DMS53 treated with DMSO at 0.1 percent for 48 hours (cell line): ENCODE results near the gene GPR39.

Source experiments
- DNase-seq: peaks from one replicate; lab custom pipeline; 2025; ENCODE audit not compliant: unreplicated experiment; lab: John Stamatoyannopoulos, UW

The GPR39 gene

DNA sequence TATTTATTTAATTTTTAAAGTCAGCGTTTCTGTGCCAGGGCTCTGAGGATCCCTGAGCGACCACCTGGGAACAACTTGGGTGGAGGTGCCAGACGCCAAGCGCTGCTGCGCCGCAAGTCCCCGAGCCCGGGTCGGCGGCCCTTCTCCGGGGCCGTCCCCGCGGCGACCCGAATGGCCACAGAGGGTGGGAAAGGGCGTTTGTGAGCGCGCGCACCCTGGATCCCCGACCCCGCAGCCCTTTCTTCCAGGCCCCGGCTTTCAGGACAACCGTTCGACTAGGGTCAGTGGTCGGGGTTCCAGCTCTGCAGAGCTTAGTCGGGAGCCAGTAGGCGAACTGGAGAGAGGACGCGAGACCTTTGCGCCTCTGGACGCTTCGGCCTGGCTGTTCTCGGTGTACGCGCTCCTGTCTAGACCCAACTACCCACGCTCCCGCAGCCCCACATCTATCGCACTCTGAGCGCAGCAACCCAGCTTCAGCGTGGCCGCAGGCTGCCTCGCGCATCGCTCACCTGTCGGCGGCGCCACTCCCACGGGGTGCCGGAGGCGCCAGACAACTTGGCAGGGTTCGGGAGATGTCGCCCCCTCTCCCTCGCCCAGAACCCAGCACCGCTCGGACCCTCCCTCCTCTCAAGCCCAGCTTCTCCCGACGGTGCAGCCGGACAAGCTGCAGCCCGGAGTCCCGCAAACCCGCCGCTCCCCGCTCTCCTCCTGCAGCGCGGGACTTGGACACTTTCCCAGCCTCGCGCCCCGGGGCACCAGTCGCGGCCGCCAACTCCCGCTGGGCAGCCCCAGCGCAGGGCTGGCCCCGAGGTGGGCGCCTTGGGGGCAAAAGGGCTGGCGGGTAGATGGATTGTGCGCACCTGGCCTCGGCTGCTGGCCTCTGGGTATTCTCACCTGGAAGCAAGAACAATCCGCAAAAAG is 252.6 kb downstream of the GPR39 start:
- DNase-seq: no peak

DNA sequence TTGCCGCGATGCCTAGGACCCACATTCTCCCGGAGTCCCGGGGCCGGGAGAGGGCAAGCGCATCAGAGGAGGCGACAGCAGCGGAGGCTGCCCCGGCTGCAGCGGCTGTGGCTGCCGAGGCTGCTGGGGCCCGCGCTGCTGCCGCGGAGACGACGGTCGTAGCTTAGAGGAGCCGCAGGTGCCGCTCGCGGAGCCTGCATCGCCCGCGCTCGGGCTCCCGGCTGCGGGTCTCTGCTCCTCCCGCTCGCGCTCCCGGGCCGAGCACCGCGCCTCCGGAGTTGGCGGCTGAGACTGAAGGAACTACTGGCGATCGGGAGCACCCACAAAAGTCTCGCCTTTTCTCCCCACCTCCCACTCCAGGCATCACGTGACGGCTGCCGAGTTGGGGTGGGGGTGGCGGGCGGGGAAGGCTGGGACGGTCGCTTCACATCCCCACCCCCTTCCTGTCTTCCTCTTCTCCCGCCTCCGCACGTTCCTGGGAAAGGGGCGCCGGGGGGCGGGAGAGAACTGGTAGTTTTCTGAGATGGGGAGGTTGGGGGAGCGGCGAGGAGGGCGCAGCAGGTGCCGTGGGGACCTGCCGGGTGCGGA is 253.4 kb downstream of the GPR39 start, which contains the start of gene LYPD1:
LYPD1 (minus strand) TSS at position 298 of the 588 bp plus-strand sequence; CDS start at position 25, 273 bp downstream.
- DNase-seq: no peak

DNA sequence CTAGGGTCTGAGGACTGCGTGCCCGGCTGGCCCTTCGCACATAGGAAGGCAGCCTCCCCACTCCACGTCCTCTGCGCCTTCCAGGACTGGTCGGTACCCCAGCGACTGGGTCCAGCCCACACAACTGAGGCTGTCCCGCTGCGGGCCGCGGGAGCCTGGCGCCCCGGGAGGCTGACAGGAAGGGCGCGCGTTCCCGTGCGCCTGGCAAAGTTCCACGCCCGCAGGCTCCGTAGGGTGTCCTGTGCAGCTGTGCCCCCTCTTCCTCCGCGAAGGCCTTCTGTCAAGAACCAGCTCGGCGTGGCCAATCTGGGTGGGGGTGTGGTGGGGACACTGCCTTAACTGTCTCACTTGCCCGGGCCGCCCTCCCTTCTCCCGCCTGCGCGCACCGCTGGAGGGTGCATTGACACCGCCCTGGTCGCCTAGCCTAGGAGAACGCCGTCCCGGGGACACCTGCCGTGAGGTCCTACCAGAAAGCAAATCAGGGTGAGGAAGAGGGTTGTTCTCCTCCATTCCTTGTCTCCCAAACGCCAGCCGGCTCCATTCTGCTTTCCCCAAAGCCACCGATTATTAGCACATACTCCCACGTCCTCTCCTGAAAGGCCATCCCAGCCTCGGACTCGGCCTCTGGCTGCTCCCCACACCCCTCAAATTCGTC is 254.0 kb downstream of the GPR39 start:
- DNase-seq: no peak

DNA sequence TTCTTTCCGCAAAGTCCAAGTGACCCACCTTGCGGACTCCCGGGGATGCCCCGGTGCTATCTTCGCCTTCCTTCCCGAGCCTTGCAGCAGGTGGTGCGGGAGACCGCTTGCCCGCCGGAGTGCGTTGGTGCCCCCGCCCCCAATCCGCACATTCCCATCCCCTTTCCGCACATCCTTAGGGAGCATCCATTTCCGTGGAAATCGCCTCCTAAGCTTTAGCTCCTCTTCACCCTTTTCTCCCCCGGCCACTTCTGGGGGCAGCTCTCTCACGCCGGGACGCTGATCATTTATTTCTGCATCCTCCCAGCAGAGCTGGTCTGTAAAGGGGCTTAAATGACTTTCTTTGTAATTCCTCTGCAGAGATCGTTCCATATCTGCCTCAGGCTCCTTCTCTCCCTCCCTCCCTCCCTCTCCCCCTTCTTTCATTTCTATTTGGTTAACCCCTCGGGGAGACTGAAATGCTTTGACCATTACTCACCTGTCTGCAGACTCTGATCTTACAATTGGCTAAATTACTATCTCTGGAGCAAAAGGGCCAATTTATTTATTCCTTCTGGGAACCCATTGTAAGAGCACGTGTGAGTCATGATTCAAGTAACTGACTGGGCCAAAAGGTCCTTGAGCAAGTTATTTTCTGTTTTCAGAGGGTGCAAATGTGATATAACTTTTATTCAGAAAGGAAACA is 254.7 kb downstream of the GPR39 start:
- no peak for DNase-seq

DNA sequence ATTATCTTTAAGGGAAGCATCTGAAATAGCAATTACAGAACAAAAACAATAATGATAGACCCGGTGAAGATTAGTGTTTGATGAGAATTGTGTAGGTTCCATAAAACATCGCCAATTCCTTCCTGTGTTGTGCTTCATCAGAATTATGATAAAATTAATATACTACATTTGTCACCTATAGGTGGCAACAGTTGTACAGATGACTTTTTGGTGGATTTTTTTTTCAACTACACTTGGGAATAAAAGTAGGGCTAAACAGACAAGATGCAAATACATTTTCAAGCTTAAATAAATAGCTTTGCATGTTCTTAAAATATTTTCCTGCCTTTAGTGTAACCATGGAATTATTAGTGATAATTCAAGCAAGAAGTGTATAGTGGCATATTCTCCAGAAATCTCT is 260.4 kb downstream of the GPR39 start:
- DNase-seq: no peak

DNA sequence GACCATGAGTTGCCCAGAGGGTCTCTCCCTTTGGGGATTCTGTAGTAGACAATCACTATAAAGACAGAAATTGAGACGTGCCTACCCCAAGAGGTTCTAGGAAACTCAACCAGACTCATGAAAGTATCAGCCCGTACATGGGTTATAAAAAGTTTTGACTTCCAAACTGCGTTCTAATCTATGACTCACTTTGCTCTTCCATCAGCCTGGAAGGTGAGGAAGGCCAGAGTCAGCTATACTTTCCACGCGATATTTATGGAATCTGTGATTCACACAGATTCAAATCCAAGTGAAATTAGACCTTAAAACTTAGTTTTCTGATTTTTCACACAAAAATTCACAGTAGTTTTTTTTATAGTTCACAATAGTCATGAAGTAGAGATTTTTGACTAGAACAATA is 261.1 kb downstream of the GPR39 start:
- no peak for DNase-seq

DNA sequence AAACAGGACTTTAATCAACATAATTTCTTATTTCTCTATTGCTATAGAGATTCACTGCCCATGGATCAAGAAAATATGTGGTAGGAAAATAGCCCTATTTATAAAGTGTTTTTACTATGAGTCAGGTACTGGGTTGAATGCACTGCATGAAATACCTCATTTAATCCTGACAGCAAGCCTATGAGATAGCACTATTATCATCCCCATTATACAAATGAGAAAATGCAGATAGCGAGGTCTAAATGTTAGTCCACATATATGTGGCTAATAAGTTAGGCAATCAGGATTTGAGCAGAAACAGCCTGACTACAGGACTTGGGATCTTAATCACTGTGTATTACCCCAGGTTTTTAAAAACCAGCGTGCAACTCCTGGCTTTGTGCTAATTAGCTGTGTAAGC is 261.9 kb downstream of the GPR39 start:
- DNase-seq: no peak

DNA sequence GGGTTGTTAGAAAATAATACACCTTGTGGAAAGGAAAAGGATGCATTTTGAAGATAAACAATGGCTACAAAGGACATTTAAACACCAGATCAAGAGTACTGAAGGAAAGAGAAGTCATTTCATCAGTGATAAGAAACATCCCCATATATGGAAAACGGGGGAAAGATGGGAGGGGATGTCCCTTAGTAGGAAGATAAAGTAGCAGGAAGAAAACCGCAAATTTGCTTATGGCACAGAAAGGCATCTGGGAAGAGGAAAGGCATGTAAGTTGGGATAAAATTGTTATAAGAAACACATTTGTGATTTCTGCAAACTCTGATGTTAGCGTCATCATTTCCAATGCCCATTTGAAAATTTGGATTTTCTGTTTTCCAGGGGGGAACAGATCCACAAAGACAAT is 263.9 kb downstream of the GPR39 start:
- DNase-seq: no peak

DNA sequence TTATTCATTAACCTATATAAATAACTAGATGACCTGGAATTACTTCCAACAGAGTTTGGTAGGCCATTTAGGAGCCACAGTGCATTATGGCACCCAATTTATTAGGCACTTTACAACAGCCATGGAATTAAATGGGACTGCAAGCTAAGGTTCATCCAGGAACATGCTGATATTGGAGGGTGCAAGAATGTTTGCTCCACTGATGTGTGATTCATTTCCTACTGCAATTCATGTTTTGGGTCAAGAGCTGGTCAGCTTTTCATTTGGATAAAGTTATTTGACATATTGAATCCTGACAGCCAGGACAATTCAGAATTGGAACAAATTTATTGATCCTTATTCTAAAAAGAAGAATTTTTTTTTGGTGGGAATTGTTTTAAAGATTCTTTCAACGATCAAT is 265.2 kb downstream of the GPR39 start:
- DNase-seq: no peak

DNA sequence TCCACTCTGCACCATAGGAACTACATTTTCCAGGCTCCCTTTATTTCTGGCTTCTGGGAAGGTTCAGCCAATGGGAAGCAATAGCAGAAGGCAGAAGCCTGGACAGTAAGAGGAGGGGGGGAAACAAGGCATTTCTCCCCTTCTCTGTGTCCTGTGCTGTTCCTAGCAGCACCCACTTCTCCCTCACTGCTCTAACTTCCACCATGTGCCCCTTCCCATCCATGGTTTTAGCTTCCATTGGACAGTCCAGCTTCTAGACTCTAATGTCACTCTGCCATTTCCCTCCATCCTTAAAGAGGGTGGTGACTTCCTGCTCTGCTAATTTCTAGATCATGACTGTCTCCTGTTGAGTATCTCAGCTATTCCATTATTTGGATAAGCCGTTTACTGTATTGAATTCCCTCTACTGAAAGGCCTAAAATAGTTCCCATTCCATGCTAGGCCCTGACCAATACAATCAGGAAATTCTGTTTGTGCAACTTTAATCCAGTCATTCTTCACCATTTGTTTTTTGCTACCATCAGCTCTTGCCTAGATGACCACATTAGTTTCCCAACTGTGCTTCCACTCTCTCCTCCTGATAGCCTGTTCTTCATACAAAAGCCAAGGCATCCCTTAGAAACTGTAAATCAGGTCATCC is 274.2 kb downstream of the GPR39 start:
- no peak for DNase-seq

DNA sequence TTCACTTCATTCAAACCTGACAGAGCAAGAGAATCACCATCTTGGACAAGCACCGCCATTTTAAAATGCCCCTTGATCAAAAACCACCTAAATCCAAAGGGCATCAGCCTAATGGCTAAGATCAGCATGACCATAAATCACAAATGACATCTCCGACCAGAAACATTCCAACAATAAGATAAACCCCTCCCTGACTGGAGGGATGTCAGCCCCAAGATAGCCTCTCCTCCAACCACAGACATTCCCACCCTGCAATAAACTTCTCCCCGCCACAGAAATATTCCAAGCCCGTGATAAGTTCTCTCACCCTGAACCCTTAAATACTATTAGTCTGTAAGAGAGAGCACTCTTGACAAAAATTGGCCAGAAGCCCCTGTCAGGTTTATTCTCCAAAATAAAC is 275.0 kb downstream of the GPR39 start:
- no peak for DNase-seq

DNA sequence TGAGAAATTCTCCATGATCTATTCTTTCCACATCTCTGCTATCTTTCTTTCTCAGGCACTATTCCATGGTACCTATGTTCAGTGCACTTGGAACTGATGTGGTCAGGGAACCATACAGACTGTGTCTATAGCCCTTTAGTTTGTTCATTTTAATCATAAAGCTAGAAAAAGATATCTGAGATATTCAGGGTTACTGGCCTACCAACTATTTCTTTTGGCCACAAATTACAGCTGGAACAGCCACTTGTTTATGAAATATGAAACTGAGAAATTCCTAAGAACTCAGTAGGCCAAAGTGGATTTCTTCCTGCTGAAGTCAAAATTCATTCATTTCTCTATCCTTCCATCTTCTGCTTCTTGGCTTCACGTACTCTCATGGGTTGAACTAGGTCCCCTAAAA is 276.2 kb downstream of the GPR39 start:
- DNase-seq: no peak
